B cell (primary cell): Measurements from ENCODE around the gene TOR1AIP2. TPM values are rescaled to one million over a fixed set of nuclear protein-coding genes. Genes with fewer than 3 reads are reported as not detected.

Source experiments
- ATAC-seq: fragments of 200-7000 bp; cut with Tn5 transposase; one replicate; pipeline ENCODE4 v1.10.0; 2021; ENCODE audit warnings: low read depth, mild to moderate bottlenecking, moderate number of reproducible peaks, moderate library complexity
- CTCF ChIA-PET: fragments of 350-600 bp; sonication (Branson Sonifier 250); formaldehyde crosslinking; loops from one replicate; lab custom pipeline; 2021; ENCODE audit warnings: antibody characterized with exemption, inconsistent platforms; lab: Charles Lee
- POLR2A ChIA-PET: fragments of 350-600 bp; sonication (Branson Sonifier 250); formaldehyde crosslinking; loops from one replicate; lab custom pipeline; 2021; ENCODE audit warnings: antibody characterized with exemption; lab: Charles Lee
- DNase-seq: peaks from one replicate; pipeline ENCODE4 v3.0.0; 2013
- H2AFZ ChIP-seq: 2 replicates; pipeline ENCODE4 v1.6.1; 2012; ENCODE audit warnings: mild to moderate bottlenecking, low read depth, low read length; ENCODE audit not compliant: insufficient read depth, poor library complexity, severe bottlenecking
- H3K27ac ChIP-seq, 2 donors: 1 replicate in 1 of 2; 2 replicates in 1 of 2; pipeline ENCODE4 v1.5.1; 2012 to 2013; ENCODE audit warnings: low read length in 2 of 2, mild to moderate bottlenecking in 2 of 2, moderate library complexity in 1 of 2
- H3K27me3 ChIP-seq, 4 experiments: fragments of 200-600 bp in 1 of 4; sonication (generic) in 1 of 4; replicated peaks in 1 of 4; 1 replicate in 2 of 4; 2 replicates in 2 of 4; pipeline versions ENCODE4 v1.6.1 to v1.7.0; 2013 to 2016; ENCODE audit warnings: low read length in 3 of 4, mild to moderate bottlenecking in 2 of 4, mixed read lengths in 1 of 4, moderate library complexity in 1 of 4; ENCODE audit not compliant: insufficient read depth in 4 of 4, control insufficient read depth in 3 of 4; ENCODE audit errors: control extremely low read depth in 1 of 4
- H3K36me3 ChIP-seq, 2 experiments: replicated peaks in 1 of 2; 1 replicate in 1 of 2; 2 replicates in 1 of 2; pipeline versions ENCODE4 v1.6.1 to v1.7.1; 2013; ENCODE audit warnings: low read length in 1 of 2; ENCODE audit not compliant: insufficient read depth in 2 of 2, control insufficient read depth in 1 of 2; ENCODE audit errors: control extremely low read depth in 1 of 2, extremely low read depth in 1 of 2
- H3K4me1 ChIP-seq, 2 donors: fragments of 200-600 bp in 1 of 2; sonication (generic) in 1 of 2; 1 replicate in 1 of 2; 2 replicates in 1 of 2; pipeline versions ENCODE4 v1.5.1 to v1.6.1; 2013 to 2017; ENCODE audit warnings: low read length in 2 of 2; ENCODE audit not compliant: control insufficient read depth in 2 of 2, insufficient read depth in 2 of 2
- H3K4me2 ChIP-seq: replicated peaks from 2 replicates; pipeline ENCODE3; 2012; ENCODE audit warnings: mild to moderate bottlenecking, low read depth, low read length; ENCODE audit not compliant: poor library complexity, severe bottlenecking
- H3K4me3 ChIP-seq, 5 experiments: fragments of 200-600 bp in 1 of 5; sonication (generic) in 1 of 5; 1 replicate in 3 of 5; 2 replicates in 2 of 5; pipeline versions ENCODE4 v1.5.1 to v1.7.0; 2011 to 2016; ENCODE audit warnings: low read length in 4 of 5, mild to moderate bottlenecking in 4 of 5, low read depth in 2 of 5, control low read depth in 1 of 5, moderate library complexity in 1 of 5; ENCODE audit not compliant: insufficient read depth in 1 of 5; ENCODE audit errors: control extremely low read depth in 1 of 5, extremely low read depth in 1 of 5
- H3K79me2 ChIP-seq: fragments of 200-600 bp; sonication (generic); one replicate; pipeline ENCODE4 v1.6.0; 2016; ENCODE audit warnings: low read length; ENCODE audit not compliant: control insufficient read depth, insufficient read depth
- H3K9ac ChIP-seq: fragments of 200-600 bp; sonication (generic); 2 replicates; pipeline ENCODE4 v1.6.1; 2017; ENCODE audit warnings: mild to moderate bottlenecking, low read length, moderate library complexity
- H3K9me3 ChIP-seq, 3 donors: one replicate each; pipeline versions ENCODE4 v1.6.1 to v1.7.1; 2013; ENCODE audit warnings: low read length in 2 of 3; ENCODE audit not compliant: control insufficient read depth in 2 of 3, insufficient read depth in 1 of 3; ENCODE audit errors: control extremely low read depth in 1 of 3
- H4K20me1 ChIP-seq: 2 replicates; pipeline ENCODE4 v1.6.0; 2012; ENCODE audit warnings: mild to moderate bottlenecking, low read length; ENCODE audit not compliant: insufficient read depth, control insufficient read depth, poor library complexity, severe bottlenecking
- H3K27ac Mint-ChIP-seq: one replicate; pipeline ENCODE4 v1.8.0; 2021; ENCODE audit warnings: mixed read lengths
- H3K27me3 Mint-ChIP-seq: one replicate; pipeline ENCODE4 v1.8.0; 2021; ENCODE audit warnings: mixed read lengths
- H3K4me1 Mint-ChIP-seq: one replicate; pipeline ENCODE4 v1.8.0; 2021; ENCODE audit warnings: mixed read lengths
- H3K4me3 Mint-ChIP-seq: one replicate; pipeline ENCODE4 v1.8.0; 2021; ENCODE audit warnings: mixed read lengths
- H3K9me3 Mint-ChIP-seq: one replicate; pipeline ENCODE4 v1.8.0; 2022; ENCODE audit warnings: mixed read lengths; ENCODE audit not compliant: insufficient read depth
- CTCF ChIP-seq: fragments of 200-600 bp; IDR thresholded peaks from one replicate; pipeline ENCODE4 v1.8.0; 2022; ENCODE audit warnings: antibody characterized with exemption, mild to moderate bottlenecking
- EZH2 ChIP-seq: IDR thresholded peaks from 2 replicates; pipeline ENCODE4 v1.6.1; 2012; ENCODE audit warnings: borderline replicate concordance, low read depth, mild to moderate bottlenecking, moderate library complexity, low read length; ENCODE audit not compliant: insufficient read depth, poor library complexity, severe bottlenecking
- WGBS: methylation state at CpG from one replicate; pipeline ENCODE4 v1.1.5; 2013; ENCODE audit warnings: missing lambda C conversion rate; ENCODE audit not compliant: insufficient coverage; 5-methylcytosine and 5-hydroxymethylcytosine counted together
- intact Hi-C: fragments of 100-400 bp; cut with micrococcal nuclease; formaldehyde crosslinking; loops from one replicate; pipeline ENCODE4 v1.10.0; 2022
- polyA plus RNA-seq: library from polyadenylated mRNA; depleted of rRNA; stranded (reverse); fragments of >200 nt; gene quantifications from 2 replicates; pipeline ENCODE4 v1.2.3, GENCODE V29; 2012
- total RNA-seq, 2 donors: library from RNA; stranded (reverse); fragments of 120-200 nt in 1 of 2; gene quantifications; 1 replicate in 1 of 2; 2 replicates in 1 of 2; pipeline versions ENCODE4 v1.2.3 to v1.2.4, GENCODE V29; 2013 to 2022

Gene TOR1AIP2
- total and polyA plus RNA-seq, 2 donors (not counting 1 experiment from before 2014, with no cell fraction given), result 13.6 to 54.4 TPM

- Histone ChIP-seq H4K20me1 (no peaks in the 10 kb centered on the region), H3K4me2 (no peak overlapping the region), H3K79me2 (no peaks in the 10 kb centered on the region), H3K27ac (no peak overlapping the region), H2AFZ (no peak overlapping the region), H3K9me3 (no peaks in the 10 kb centered on the region), H3K9ac (no peak overlapping the region), H3K27me3 (peaks cover 0 to 8% (median 0%) of the 10 kb centered on the region in 4 experiments), H3K4me1 (peaks cover 0 to 6% of the 10 kb centered on the region in 2 donors), H3K4me3 (no peak overlapping the region), H3K36me3 (no peaks in the 10 kb centered on the region)
- no peaks in the 10 kb centered on the region for H3K9me3 Mint-ChIP-seq
- no peak for TF ChIP-seq CTCF
- TF ChIP-seq EZH2, result no peak
- ATAC-seq (no peak), DNase-seq (no peak)
- CTCF ChIA-PET, result interaction anchor here (5.2 to 7.6 kb wide), 2 partner anchors 14 to 101 kb away, joined by 77 to 89 read pairs; no protein-coding TSS in a partner anchor
- no peak overlapping the region for H3K4me3 Mint-ChIP-seq
- no peaks in the 10 kb centered on the region for H3K4me1 Mint-ChIP-seq
- H3K27ac Mint-ChIP-seq, result no peak overlapping the region
- POLR2A ChIA-PET, result no interaction called here
- H3K27me3 Mint-ChIP-seq, result peaks cover 26% of the 10 kb centered on the region
- intact Hi-C loops, result no loop called here
- WGBS, result 87% methylated on average over 8 of the region's 9 CpGs
Measured at GRCh38 chr1:179807291-179807690, 70.3 kb downstream of the TOR1AIP2 start.

DNA sequence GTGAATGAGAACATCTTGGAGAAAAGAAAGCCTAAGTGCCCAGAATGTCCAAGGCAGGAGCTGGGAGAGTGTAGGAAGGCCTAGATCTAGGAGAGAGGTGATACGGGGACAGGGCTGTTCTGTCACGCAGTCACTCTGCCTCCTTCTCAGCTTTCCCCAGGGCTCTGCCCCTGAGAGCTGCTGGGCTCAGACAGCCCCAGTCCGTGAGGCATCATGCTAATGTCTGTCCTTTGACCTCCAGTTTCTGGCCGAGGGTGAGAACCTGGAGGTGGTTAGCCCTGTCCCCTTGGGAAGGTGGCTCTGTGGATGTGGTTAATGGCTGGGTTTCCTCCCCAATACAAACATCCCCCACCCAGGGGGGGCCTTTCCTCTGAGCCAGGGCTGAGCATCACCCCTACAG is 71.3 kb downstream of the TOR1AIP2 start:
- Mint-ChIP-seq H3K4me3 (no peak overlapping the region), H3K27ac (no peak overlapping the region), H3K9me3 (no peaks in the 10 kb centered on the region), H3K27me3 (peaks cover 21% of the 10 kb centered on the region), H3K4me1 (no peaks in the 10 kb centered on the region)
- Histone ChIP-seq H3K27ac (no peak overlapping the region), H3K4me1 (peaks cover 0 to 6% of the 10 kb centered on the region in 2 donors), H3K9me3 (no peaks in the 10 kb centered on the region), H3K4me2 (no peak overlapping the region), H3K27me3 (peaks cover 0 to 8% (median 0%) of the 10 kb centered on the region in 4 experiments), H2AFZ (no peak overlapping the region), H3K36me3 (no peaks in the 10 kb centered on the region), H3K79me2 (no peaks in the 10 kb centered on the region), H4K20me1 (no peaks in the 10 kb centered on the region), H3K4me3 (no peak overlapping the region), H3K9ac (no peak overlapping the region)
- DNase-seq (no peak), ATAC-seq (no peak)
- intact Hi-C loops, result no loop called here
- ChIA-PET POLR2A (no interaction called here), CTCF (interaction anchor here (0.6 to 7.6 kb wide), 3 partner anchors 8 to 69 kb away, joined by 3 to 77 read pairs (median 18); no protein-coding TSS in a partner anchor)
- TF ChIP-seq CTCF (no peak), EZH2 (no peak)
- 100% methylated on average over 2 of the region's 4 CpGs for WGBS
